Measurements from ENCODE around the gene SLC19A2. TPM values are rescaled to one million over a fixed set of nuclear protein-coding genes. Genes with fewer than 3 reads are reported as not detected.

Gene SLC19A2
- polyA plus RNA-seq, 1 of the 3 experiments (the other 2 are of a cell fraction) = 3.4 TPM

DNA sequence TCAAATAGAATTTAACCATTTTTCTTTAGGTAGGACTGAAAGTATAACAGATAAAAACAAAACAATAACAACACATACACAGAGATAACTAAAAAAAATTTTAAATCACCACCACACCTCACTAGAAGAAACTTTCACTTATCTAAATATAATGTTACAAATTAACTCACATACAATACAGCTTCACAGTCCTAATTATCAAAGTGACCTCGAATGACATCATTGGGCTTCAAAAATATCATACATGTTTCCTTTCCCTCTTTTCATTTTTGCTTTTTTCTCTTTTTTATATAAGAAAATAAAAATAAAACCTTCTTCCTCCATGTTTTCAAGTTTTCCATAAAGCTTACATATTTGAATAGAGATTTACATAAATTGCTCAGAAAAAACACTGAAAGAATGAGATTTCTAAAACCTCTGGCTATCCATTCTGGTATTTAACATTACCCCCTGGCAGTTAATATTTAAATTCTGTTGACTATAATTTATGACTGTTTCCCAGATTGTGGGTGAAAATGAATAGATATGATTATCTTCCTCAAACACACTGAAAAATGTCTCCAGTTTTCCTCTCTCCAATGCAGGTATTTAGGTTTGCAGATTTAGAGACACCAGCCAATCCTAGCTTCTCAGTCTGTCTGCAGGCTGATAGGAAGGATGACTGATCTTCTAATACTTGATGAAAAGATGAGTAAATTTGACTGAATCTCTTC is 40.5 kb upstream of the SLC19A2 start:
- no peaks in the 10 kb centered on the region for H3K27me3 ChIP-seq (ENCODE audit: insufficient read depth)
- CTCF ChIA-PET = no interaction called here
- no peak overlapping the region for H3K4me3 ChIP-seq (ENCODE audit: low read depth in 2 of 2, low read length in 1 of 2)
- H3K9ac ChIP-seq = no peak overlapping the region
- H4K20me1 ChIP-seq (ENCODE audit: insufficient read depth) = no peaks in the 10 kb centered on the region
- H3K79me2 ChIP-seq (ENCODE audit: insufficient read depth) = no peaks in the 10 kb centered on the region
- H3K36me3 ChIP-seq (replicated peaks in 1 of 2; ENCODE audit: control insufficient read depth in 1 of 2, insufficient read depth in 2 of 2, low read length in 1 of 2) = no peaks in the 10 kb centered on the region
- H2AFZ ChIP-seq (ENCODE audit: low read depth) = no peak overlapping the region
- H3K9me2 ChIP-seq = no peaks in the 10 kb centered on the region
- POLR2A ChIA-PET = no interaction called here
- no peak overlapping the region for H3K4me2 ChIP-seq
- no peaks in the 10 kb centered on the region for H3F3A ChIP-seq (replicated peaks; ENCODE audit: insufficient read depth)
- no peaks in the 10 kb centered on the region; a peak in 1 of 4 replicates for H3K4me1 ChIP-seq (ENCODE audit: control insufficient read depth in 1 of 2, insufficient read depth in 2 of 2, low read depth in 1 of 2, low read length in 1 of 2)
- H3K27ac ChIP-seq (ENCODE audit: low read depth in 2 of 2, low read length in 1 of 2) = no peak overlapping the region
- TF ChIP-seq, protein P1, sequence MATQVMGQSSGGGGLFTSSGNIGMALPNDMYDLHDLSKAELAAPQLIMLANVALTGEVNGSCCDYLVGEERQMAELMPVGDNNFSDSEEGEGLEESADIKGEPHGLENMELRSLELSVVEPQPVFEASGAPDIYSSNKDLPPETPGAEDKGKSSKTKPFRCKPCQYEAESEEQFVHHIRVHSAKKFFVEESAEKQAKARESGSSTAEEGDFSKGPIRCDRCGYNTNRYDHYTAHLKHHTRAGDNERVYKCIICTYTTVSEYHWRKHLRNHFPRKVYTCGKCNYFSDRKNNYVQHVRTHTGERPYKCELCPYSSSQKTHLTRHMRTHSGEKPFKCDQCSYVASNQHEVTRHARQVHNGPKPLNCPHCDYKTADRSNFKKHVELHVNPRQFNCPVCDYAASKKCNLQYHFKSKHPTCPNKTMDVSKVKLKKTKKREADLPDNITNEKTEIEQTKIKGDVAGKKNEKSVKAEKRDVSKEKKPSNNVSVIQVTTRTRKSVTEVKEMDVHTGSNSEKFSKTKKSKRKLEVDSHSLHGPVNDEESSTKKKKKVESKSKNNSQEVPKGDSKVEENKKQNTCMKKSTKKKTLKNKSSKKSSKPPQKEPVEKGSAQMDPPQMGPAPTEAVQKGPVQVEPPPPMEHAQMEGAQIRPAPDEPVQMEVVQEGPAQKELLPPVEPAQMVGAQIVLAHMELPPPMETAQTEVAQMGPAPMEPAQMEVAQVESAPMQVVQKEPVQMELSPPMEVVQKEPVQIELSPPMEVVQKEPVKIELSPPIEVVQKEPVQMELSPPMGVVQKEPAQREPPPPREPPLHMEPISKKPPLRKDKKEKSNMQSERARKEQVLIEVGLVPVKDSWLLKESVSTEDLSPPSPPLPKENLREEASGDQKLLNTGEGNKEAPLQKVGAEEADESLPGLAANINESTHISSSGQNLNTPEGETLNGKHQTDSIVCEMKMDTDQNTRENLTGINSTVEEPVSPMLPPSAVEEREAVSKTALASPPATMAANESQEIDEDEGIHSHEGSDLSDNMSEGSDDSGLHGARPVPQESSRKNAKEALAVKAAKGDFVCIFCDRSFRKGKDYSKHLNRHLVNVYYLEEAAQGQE (IDR thresholded peaks at IDR 0.05; ENCODE audit: low read depth, low read length) = no peak
- TF ChIP-seq TAF1 (IDR thresholded peaks at IDR 0.05; ENCODE audit: borderline replicate concordance, low read depth, low read length) = no peak
- no peak for TF ChIP-seq YY1 (IDR thresholded peaks at IDR 0.05; ENCODE audit: low read depth)
- TF ChIP-seq, protein P2, sequence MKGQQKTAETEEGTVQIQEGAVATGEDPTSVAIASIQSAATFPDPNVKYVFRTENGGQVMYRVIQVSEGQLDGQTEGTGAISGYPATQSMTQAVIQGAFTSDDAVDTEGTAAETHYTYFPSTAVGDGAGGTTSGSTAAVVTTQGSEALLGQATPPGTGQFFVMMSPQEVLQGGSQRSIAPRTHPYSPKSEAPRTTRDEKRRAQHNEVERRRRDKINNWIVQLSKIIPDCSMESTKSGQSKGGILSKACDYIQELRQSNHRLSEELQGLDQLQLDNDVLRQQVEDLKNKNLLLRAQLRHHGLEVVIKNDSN (IDR thresholded peaks at IDR 0.05; ENCODE audit: borderline replicate concordance, low read depth) = no peak
- TF ChIP-seq RCOR1 (IDR thresholded peaks at IDR 0.05; ENCODE audit: low read length) = no peak
- TF ChIP-seq SMC3 (IDR thresholded peaks at IDR 0.05; ENCODE audit: low read depth, low read length) = no peak
- no peak for TF ChIP-seq POLR2AphosphoS5 (IDR thresholded peaks at IDR 0.05; ENCODE audit: low read depth, low read length)
- TF ChIP-seq SIN3A (IDR thresholded peaks at IDR 0.05; ENCODE audit: borderline replicate concordance, low read depth, low read length) = no peak
- no peak for TF ChIP-seq TEAD4 (IDR thresholded peaks at IDR 0.05; ENCODE audit: borderline replicate concordance, insufficient read depth)
- no peak for TF ChIP-seq MEF2A (IDR thresholded peaks at IDR 0.05; ENCODE audit: borderline replicate concordance, low read depth)
- no peak for TF ChIP-seq RXRA (IDR thresholded peaks at IDR 0.05; ENCODE audit: borderline replicate concordance, low read depth)
- TF ChIP-seq NFIC (IDR thresholded peaks at IDR 0.05; ENCODE audit: borderline replicate concordance) = no peak
- TF ChIP-seq GATA2 (CRISPR knock-in tag; IDR thresholded peaks at IDR 0.05) = no peak
- 92% methylated on average over 1 of the region's 1 CpG for WGBS (ENCODE audit: low lambda C conversion rate)
- no peak for DNase-seq
- H3K9me3 ChIP-seq = no peaks in the 10 kb centered on the region

DNA sequence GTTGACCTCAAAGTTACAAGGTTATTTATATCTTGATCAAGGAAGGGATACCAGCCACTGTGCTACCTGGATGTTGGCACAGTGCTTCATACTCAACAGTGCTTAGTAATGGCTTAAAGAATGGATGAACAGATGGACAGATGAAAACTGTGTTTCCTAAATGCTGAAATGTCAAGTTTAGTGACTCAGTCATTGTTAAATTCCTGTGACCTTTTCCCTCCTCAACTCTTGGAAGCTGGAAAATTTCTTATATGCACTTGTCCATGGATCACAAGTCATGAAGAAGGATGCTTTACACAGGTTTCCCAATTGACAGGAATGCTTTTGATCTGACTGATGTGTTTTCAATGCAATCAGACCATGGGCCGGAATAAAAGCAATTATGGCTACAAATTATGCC is 39.6 kb upstream of the SLC19A2 start:
- Histone ChIP-seq H3K27me3 (ENCODE audit: insufficient read depth) (no peaks in the 10 kb centered on the region), H2AFZ (ENCODE audit: low read depth) (no peak overlapping the region), H3F3A (replicated peaks; ENCODE audit: insufficient read depth) (no peaks in the 10 kb centered on the region), H3K27ac (ENCODE audit: low read depth in 2 of 2, low read length in 1 of 2) (no peak overlapping the region), H3K9me2 (no peaks in the 10 kb centered on the region), H3K9me3 (no peaks in the 10 kb centered on the region), H3K79me2 (ENCODE audit: insufficient read depth) (no peaks in the 10 kb centered on the region), H3K4me3 (ENCODE audit: low read depth in 2 of 2, low read length in 1 of 2) (no peak overlapping the region), H4K20me1 (ENCODE audit: insufficient read depth) (no peaks in the 10 kb centered on the region), H3K4me2 (no peak overlapping the region), H3K36me3 (replicated peaks in 1 of 2; ENCODE audit: control insufficient read depth in 1 of 2, insufficient read depth in 2 of 2, low read length in 1 of 2) (no peaks in the 10 kb centered on the region), H3K4me1 (ENCODE audit: control insufficient read depth in 1 of 2, insufficient read depth in 2 of 2, low read depth in 1 of 2, low read length in 1 of 2) (no peaks in the 10 kb centered on the region; a peak in 1 of 4 replicates), H3K9ac (no peak overlapping the region)
- POLR2A ChIA-PET = no interaction called here
- no peak for TF ChIP-seq YY1 (IDR thresholded peaks at IDR 0.05; ENCODE audit: low read depth)
- TF ChIP-seq, protein P3, sequence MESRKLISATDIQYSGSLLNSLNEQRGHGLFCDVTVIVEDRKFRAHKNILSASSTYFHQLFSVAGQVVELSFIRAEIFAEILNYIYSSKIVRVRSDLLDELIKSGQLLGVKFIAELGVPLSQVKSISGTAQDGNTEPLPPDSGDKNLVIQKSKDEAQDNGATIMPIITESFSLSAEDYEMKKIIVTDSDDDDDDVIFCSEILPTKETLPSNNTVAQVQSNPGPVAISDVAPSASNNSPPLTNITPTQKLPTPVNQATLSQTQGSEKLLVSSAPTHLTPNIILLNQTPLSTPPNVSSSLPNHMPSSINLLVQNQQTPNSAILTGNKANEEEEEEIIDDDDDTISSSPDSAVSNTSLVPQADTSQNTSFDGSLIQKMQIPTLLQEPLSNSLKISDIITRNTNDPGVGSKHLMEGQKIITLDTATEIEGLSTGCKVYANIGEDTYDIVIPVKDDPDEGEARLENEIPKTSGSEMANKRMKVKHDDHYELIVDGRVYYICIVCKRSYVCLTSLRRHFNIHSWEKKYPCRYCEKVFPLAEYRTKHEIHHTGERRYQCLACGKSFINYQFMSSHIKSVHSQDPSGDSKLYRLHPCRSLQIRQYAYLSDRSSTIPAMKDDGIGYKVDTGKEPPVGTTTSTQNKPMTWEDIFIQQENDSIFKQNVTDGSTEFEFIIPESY (IDR thresholded peaks at IDR 0.05; ENCODE audit: borderline replicate concordance, low read depth) = no peak
- TF ChIP-seq MEF2A (IDR thresholded peaks at IDR 0.05; ENCODE audit: borderline replicate concordance, low read depth) = no peak
- TF ChIP-seq RXRA (IDR thresholded peaks at IDR 0.05; ENCODE audit: borderline replicate concordance, low read depth) = no peak
- TF ChIP-seq NFIC (IDR thresholded peaks at IDR 0.05; ENCODE audit: borderline replicate concordance) = no peak
- no peak for TF ChIP-seq SMC3 (IDR thresholded peaks at IDR 0.05; ENCODE audit: low read depth, low read length)
- no peak for TF ChIP-seq RFX5 (IDR thresholded peaks at IDR 0.05; ENCODE audit: low read length)
- TF ChIP-seq JUND (IDR thresholded peaks at IDR 0.05) = no peak
- no peak for TF ChIP-seq RCOR1 (IDR thresholded peaks at IDR 0.05; ENCODE audit: low read length)
- TF ChIP-seq GABPA (IDR thresholded peaks at IDR 0.05; ENCODE audit: low read depth) = no peak
- no peak for TF ChIP-seq GATA2 (CRISPR knock-in tag; IDR thresholded peaks at IDR 0.05)
- TF ChIP-seq POLR2AphosphoS5 (IDR thresholded peaks at IDR 0.05; ENCODE audit: low read depth, low read length) = no peak
- WGBS (ENCODE audit: low lambda C conversion rate) = 89% methylated on average over 1 of the region's 1 CpG
- CTCF ChIA-PET = no interaction called here
- no peak for DNase-seq

Data from SK-N-SH (cell line).